ENCODE data around the gene OSTF1.
A peak's percentile ranks its signal among the peaks of the same experiment; 100 is the strongest.

OSTF1 gene, protein sequence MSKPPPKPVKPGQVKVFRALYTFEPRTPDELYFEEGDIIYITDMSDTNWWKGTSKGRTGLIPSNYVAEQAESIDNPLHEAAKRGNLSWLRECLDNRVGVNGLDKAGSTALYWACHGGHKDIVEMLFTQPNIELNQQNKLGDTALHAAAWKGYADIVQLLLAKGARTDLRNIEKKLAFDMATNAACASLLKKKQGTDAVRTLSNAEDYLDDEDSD

GRCh38 chr9:75087824-75088645, at the start of gene OSTF1, which contains the start of gene NMRK1:
TSS of gene OSTF1 (plus strand) at chr9:75088514. CDS start at chr9:75088693, 179 bp downstream.
TSS of gene NMRK1 (minus strand) at chr9:75088155. CDS start at chr9:75083115, 5,040 bp downstream.
- DNase-seq = peak; percentile 95

DNA sequence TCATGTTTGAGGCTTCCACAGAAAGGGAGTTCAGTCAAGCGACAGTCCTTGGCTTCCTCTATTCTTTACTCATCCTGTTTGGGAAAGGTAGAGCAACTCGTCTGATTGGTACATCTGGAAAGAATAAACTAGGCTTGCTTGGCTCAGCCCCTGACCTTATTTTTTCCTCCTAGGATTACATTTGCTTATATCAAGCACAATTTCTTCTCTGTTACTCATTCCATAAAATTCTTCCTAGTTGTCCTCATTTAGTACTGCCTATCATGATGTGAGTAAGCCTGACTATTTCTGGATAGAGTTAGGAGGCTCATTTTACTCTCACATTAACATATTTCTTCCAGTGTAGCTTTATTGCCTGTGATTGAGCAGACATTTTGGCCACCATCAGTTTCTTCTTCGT, 49.3 kb upstream of the OSTF1 start:
- no peak for DNase-seq

- no peak for DNase-seq
Measured at GRCh38 chr9:75039801-75040200, 48.5 kb upstream of the OSTF1 start.

GRCh38 chr9:75041041-75041440, 47.3 kb upstream of the OSTF1 start:
- DNase-seq = no peak

GRCh38 chr9:75046725-75047345, 41.5 kb upstream of the OSTF1 start:
- no peak for DNase-seq

- DNase-seq = no peak
Measured at GRCh38 chr9:75047506-75047905, 40.8 kb upstream of the OSTF1 start.

GRCh38 chr9:75051285-75051684, 37.0 kb upstream of the OSTF1 start:
- DNase-seq = no peak

- no peak for DNase-seq
Measured at GRCh38 chr9:75053869-75054268, 34.4 kb upstream of the OSTF1 start.

GRCh38 chr9:75054368-75055001, 33.8 kb upstream of the OSTF1 start:
- no peak for DNase-seq

- no peak for DNase-seq
Measured at GRCh38 chr9:75061169-75061568, 27.1 kb upstream of the OSTF1 start.

DNA sequence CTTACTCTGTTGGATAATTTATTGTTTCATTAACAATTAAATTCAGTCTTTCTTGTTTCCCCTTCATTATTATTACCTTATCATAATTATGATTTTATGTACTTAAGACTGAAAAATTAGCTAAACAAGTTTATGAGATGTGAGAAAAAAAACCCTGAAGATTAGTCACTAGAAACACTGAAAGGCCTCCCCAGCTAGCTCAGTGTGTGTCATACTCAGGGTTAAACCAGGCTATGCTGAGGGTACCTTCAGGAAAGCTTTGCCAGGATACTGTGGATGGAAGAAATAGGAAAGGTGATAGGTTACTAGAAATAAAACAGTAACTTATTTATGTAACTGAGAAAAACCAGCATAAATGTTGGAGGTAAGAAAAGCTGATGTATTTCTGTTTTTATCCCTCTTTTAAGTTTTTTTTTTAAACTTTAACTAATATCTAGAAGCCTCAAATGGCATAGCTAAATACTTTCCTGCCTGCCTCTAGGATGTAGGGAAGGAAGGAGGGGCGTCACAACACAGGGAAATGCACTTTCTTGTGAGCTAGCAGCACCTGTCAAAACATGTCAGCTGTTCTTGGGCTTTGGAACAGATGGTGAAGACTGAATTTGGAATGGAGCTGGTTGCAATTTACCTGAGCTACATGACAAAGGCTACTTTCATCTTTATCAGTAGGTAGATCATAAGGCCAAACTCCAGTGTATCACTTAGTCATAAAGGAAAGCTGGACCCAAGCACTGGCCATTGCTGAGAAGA, 24.6 kb upstream of the OSTF1 start:
- DNase-seq = no peak

- DNase-seq = no peak
Measured at GRCh38 chr9:75064307-75065025, 23.8 kb upstream of the OSTF1 start.

- DNase-seq = no peak
Measured at GRCh38 chr9:75065510-75065909, 22.8 kb upstream of the OSTF1 start.

- no peak for DNase-seq
Measured at GRCh38 chr9:75067894-75068293, 20.4 kb upstream of the OSTF1 start.

- no peak for DNase-seq
Measured at GRCh38 chr9:75069171-75069570, 19.1 kb upstream of the OSTF1 start.

- peak; percentile 81 for DNase-seq
Measured at GRCh38 chr9:75071530-75072122, 16.7 kb upstream of the OSTF1 start.

DNA sequence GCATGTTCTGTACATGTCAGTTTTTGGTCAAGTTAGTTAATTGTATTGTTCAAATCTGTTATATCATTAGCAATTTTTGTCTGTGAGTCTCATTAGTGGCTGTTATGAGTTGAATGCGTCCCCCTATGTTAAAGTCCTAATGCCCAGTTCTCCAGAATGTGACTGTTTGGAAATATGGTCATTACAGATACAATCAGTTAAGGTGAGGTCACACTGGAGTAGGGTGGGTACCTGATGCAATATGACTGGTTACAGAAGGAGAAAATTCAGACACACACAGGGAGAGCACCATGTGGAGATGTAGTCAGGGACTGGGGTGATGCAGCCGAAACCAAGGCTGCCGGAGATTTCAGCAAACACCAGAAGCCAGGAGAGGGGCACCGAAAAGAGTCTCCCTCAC, 15.4 kb upstream of the OSTF1 start:
- DNase-seq = no peak

DNA sequence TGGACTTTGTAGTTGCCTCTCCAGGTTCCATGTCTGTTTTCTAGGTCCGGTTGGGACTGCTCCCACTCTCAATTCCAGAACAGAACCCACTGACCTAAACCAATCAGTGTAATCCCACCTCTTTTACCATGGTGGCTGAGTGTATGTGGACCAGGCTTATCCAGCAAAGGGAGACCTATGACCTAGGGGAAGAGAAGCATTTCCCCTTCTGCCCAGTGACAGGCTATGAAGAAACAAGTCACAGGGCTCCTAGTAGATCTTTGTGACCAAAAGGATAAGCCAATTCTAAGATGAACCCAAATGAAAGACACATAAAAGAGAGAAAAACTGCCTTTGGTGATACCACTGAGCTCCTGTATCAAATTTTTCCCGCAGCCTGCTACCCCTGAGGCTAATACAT, 6.7 kb upstream of the OSTF1 start:
- DNase-seq = no peak

GRCh38 chr9:75083188-75083970, 4.9 kb upstream of the OSTF1 start:
- DNase-seq = peak; percentile 31

DNA sequence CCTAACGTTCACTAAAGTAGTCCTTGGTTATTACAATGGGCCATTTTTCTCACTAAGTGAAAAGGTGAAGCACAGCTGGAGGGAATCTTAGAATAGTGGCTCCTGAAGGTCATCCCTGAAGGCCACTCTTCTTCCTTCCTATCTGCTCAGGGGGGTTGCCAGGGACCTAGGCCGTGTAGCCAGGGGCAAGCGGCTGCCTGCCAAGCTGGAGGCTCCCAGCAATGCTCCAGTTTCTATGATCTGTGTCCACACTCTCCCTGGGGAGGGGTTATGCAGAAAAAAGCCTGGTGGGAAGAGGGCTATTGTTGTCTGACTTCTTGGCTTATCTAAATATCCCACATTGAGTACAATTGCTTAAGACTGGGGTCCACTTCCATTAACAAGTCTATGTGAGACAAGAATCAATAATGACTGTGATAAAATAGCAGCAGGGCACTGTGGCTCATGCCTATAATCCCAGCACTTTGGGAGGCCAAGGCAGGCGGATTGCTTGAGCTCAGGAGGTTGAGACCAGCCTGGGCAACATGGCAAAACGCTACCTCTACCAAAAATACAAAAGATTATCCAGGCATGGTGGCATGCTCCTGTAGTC, 4.1 kb upstream of the OSTF1 start:
- no peak for DNase-seq

Data from CD4-positive, alpha-beta T cell treated with Interleukin-6 for 4 hours (primary cell).